ENCODE results near the gene TPP2. TPM values are rescaled to one million over a fixed set of nuclear protein-coding genes. Genes with fewer than 3 reads are reported as not detected.

Gene TPP2
- total RNA-seq, 1 donor from 2014 or later: 60.0 TPM

DNA sequence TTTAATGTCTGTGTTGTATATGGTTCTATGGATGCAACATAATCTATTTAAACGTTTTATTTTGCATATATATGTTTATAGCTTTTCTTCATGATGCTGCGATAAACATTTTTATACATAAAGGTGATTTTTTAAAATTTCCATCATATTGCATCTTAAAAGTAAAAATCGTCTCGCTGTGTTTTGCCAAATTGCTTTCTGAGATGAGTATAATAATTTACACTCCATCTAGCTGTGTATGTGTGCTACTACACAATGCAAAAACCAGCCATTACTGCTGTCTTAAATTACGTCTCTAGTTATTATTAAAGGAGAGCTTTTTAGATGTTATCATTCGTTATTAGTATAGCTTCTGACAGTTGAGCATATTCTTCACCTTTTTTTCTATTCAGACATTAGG lies 60.8 kb downstream of the TPP2 start:
- no peak for DNase-seq

GRCh38 chr13:102658660-102659059 lies 61.9 kb downstream of the TPP2 start:
- DNase-seq: no peak

GRCh38 chr13:102659168-102659713 lies 62.5 kb downstream of the TPP2 start:
- DNase-seq: no peak

GRCh38 chr13:102667023-102667422 lies 70.2 kb downstream of the TPP2 start:
- DNase-seq: no peak

- no peak for DNase-seq
Observed at GRCh38 chr13:102667911-102668310, 71.1 kb downstream of the TPP2 start.

DNA sequence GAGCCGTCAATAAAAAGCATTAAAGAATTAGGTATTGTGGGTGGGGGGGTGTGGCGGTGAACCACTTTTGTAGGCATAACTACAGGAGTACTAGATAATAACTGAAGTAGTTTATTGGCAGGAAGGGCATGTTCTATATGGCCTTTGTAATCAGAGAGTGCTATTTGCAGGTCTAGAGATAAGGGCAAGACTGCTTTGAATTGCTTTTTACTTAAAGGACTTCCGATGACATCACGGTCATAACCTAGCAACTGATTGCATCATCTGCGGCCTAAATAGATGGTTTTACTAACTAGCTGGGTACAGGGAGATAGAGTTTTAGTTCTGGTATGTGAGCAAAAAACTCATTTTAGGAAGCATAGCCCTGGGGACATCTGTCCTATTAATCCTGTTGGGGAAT lies 73.3 kb downstream of the TPP2 start:
- no peak for DNase-seq

- DNase-seq: no peak
Observed at GRCh38 chr13:102675115-102675514, 78.3 kb downstream of the TPP2 start.

- peak; percentile 25 for DNase-seq
Observed at GRCh38 chr13:102677122-102677521, 80.3 kb downstream of the TPP2 start.

DNA sequence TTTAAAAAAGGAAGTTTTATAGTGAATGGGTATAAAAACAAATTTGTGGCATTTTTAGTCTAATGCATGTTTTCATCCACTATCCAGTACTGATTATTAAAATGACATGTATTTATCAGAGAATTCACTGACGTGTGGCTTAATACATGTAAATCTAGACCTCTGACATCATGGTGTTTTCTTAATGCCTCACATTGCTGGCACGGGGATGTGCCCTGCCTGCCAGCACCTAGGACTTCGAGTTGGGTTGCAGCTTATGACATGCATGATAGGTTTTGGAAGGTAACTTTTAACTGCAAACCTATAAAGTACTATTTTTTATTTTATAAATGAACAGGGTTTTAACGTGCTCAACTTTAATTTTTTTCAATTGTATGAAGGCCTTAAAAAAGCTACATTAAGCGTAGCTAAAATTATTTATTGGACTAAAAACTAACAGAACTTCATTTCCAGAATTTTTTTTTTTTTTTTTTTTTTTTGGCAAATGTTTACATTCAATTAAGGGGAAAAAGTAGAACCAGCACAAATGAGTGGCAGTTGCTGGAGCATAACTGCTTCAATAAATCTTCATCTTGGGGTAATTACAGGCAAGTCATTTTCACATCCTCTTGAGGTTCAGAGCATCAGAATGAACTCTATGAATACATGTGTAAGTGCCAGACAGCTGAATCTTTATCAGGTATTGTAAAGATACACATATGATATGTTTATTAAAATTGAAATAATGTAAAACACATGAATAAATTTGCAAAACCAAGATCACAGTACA lies 81.7 kb downstream of the TPP2 start:
- no peak for DNase-seq

GRCh38 chr13:102679449-102680132 lies 82.8 kb downstream of the TPP2 start:
- no peak for DNase-seq

DNA sequence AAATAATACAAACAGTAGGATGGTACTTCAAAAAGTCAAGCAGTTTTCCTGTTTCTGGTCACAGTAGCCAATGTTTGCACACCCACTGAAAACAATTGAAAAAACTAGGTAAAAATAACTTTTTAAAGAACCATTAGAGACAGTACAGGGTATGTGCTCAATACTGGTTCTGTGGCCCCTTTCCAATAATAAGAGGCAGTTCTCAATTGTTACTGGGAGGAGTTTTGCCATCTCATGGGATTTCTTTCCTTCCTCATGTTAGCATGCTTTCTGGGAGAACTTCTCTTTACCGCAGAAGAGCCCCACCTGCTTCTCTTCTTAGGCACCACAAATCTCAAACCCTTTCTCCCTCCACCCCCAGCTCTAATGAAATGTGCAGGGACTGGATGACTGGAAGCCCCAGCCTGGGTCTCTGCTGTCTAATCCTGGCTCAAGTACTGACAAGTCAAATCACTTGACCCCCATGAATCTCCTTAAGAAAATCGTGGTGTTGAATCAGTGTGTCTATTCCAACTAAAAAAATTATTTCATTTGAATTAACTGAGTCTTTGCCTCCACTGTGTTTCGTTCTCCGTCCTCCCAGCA lies 83.4 kb downstream of the TPP2 start:
- no peak for DNase-seq

GRCh38 chr13:102680842-102681740 lies 84.3 kb downstream of the TPP2 start:
- DNase-seq: no peak

DNA sequence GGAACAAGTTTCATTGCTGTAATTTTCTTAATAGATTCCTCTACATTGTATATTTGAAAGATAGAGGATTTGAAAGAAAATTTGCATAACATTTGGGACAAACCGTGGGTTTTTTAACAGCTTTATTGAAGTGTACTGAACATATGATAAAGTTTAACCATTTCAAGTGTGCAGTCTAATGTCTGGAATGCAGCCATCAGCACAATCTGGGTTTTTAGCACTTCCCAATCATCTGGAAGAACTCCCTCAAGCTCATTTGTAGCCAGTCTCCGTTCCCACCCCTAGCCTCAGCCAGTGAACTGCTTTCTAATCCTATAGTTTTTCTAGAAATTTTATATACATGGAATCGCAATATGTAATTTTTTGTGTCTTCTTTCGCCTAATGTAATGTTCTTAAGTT lies 85.4 kb downstream of the TPP2 start:
- DNase-seq: no peak

- DNase-seq: no peak
Observed at GRCh38 chr13:102682727-102683126, 85.9 kb downstream of the TPP2 start.

- no peak for DNase-seq
Observed at GRCh38 chr13:102683637-102684036, 86.9 kb downstream of the TPP2 start.

GRCh38 chr13:102686024-102686423 lies 89.2 kb downstream of the TPP2 start:
- no peak for DNase-seq

GRCh38 chr13:102687520-102687919 lies 90.7 kb downstream of the TPP2 start:
- no peak for DNase-seq

DNA sequence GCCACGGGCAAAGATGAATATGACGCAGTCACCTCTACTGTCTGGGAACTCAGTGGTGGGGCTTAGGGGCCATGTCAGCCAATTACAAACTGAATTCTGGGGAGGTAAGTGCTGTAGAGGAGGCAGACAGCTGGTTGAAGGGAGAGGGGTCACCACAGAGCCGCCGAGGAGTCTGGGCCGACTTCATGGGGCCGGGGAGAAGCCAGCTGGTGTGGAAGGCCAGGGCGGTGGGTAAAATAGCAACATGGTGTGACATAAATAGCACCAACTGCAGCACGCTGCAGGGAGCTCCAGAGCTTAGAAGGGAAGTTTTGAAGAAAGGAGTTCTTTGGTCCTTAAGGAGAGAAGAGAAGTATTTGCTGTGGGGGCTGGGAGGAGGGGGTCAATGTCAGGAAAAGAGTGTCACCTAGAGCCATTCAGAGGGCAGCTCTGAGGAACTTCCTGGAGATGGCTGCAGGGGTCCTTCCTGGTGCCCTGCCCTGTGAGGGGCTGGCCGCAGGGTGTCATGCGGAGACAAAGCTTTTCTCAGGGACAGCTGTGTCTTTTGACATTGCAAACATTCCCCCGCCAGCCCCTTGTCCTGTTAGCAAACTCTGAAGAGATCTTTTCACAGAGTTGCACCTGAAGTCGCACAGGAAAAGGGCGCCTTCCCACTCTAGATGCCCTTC lies 91.7 kb downstream of the TPP2 start:
- peak; percentile 67 for DNase-seq

GRCh38 chr13:102690883-102691282 lies 94.1 kb downstream of the TPP2 start:
- DNase-seq: no peak

- DNase-seq: no peak
Observed at GRCh38 chr13:102692491-102692826, 95.7 kb downstream of the TPP2 start.

DNA sequence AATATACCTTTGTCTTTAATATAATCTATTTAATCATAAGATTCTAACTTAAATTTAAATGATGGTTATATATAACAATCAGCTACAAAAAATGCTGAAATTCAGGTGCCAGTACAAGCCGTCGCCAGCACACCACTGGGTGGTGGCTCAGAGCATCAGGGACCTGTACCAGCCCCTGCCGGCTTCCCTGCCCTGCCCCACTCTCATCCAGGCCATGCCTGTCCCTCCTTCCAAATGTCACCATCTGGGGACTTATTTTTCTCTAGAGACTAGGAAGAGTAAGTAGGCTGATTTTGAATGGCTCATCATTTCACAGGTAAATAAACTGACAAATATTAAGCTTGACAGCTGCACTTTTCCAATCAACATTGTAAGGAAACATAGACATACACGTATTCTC lies 96.5 kb downstream of the TPP2 start:
- DNase-seq: no peak

DNA sequence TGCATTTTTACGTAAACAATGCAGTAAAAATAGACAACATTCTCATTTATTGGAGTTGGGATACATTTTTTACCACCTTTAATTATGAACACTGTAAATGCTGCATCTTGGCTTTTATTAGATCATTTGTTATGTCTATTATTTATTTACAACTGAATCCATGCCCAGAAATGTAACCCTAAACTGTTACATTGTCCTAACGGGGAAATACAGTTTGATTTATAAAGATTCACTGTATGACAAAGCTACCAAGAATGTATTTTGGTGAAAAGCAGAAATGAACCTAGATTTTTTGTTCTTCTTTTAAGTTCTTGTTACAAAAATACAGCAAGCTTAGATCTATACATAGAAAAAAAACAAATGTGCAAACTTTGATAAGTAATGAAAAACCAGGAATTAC lies 97.0 kb downstream of the TPP2 start:
- no peak for DNase-seq

Data from tongue (tissue), 2 donors.